ENCODE data around the gene PRR29. TPM values are rescaled to one million over a fixed set of nuclear protein-coding genes. Genes with fewer than 3 reads are reported as not detected.

The PRR29 gene
- total and polyA plus RNA-seq, 2 donors (not counting 1 experiment from before 2014, with no cell fraction given) = 0.03 TPM; not detected in 1

DNA sequence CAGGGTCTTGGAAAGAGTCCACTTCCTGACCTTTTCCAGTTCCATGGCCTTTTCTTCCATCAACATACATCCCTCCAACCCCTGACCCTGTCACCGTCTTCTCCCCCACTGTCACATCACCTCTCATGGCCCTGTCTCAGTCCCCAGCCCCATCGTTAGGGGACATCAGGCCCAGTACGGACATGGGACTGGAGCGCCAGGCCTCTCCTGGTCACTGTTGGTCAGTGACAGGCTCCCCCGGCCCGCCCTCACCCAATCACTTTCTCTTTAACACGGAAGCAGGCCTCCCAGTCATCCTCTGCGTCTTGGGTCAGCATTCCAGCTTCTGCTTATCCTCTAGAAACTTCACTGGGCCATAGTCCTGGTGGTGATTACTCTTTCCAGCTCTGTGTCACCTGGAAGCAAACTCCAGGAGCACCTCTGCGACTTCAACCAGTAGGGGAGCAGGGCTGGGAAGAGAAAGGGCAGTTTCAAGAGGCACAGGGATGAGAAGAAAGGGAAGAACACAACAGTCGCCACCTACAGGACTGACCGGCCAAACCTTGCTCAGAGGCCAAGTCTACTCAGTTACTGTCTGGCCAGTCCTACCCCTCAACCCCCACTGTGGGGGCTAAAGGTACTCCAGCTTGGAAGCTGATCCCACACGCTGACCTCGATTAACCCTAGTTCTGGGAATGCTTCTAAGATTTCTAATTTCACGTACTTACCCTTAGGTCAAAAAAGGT, 38.2 kb downstream of the PRR29 start:
- H3K27me3 ChIP-seq (replicated peaks in 1 of 4; ENCODE audit: control extremely low read depth in 1 of 4, control insufficient read depth in 3 of 4, insufficient read depth in 4 of 4, low read length in 3 of 4) = no peaks in the 10 kb centered on the region
- H3K79me2 ChIP-seq (ENCODE audit: control insufficient read depth, insufficient read depth, low read length) = no peaks in the 10 kb centered on the region
- no peaks in the 10 kb centered on the region for H3K36me3 ChIP-seq (replicated peaks in 1 of 2; ENCODE audit: control extremely low read depth in 1 of 2, control insufficient read depth in 1 of 2, extremely low read depth in 1 of 2, insufficient read depth in 2 of 2, low read length in 1 of 2)
- no peak overlapping the region for H3K27ac ChIP-seq (ENCODE audit: low read length in 2 of 2)
- TF ChIP-seq, protein P1, sequence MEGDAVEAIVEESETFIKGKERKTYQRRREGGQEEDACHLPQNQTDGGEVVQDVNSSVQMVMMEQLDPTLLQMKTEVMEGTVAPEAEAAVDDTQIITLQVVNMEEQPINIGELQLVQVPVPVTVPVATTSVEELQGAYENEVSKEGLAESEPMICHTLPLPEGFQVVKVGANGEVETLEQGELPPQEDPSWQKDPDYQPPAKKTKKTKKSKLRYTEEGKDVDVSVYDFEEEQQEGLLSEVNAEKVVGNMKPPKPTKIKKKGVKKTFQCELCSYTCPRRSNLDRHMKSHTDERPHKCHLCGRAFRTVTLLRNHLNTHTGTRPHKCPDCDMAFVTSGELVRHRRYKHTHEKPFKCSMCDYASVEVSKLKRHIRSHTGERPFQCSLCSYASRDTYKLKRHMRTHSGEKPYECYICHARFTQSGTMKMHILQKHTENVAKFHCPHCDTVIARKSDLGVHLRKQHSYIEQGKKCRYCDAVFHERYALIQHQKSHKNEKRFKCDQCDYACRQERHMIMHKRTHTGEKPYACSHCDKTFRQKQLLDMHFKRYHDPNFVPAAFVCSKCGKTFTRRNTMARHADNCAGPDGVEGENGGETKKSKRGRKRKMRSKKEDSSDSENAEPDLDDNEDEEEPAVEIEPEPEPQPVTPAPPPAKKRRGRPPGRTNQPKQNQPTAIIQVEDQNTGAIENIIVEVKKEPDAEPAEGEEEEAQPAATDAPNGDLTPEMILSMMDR (IDR thresholded peaks at IDR 0.05) = no peak
- no peak for TF ChIP-seq EZH2 (IDR thresholded peaks at IDR 0.05; ENCODE audit: borderline replicate concordance, insufficient read depth, low read depth, low read length, poor library complexity, severe bottlenecking)
- 91% methylated on average over 9 of the region's 14 CpGs for WGBS (ENCODE audit: insufficient coverage)
- intact Hi-C loops (cut with micrococcal nuclease) = no loop called here
- no peaks in the 10 kb centered on the region for H3K27me3 Mint-ChIP-seq
- H3K9me3 ChIP-seq (ENCODE audit: control extremely low read depth in 1 of 3, control insufficient read depth in 2 of 3, insufficient read depth in 1 of 3, low read length in 2 of 3) = no peaks in the 10 kb centered on the region
- H3K9ac ChIP-seq (ENCODE audit: low read length) = no peak overlapping the region
- DNase-seq = no peak
- H3K27ac Mint-ChIP-seq = no peak overlapping the region
- no peaks in the 10 kb centered on the region for H3K9me3 Mint-ChIP-seq (ENCODE audit: insufficient read depth)
- H4K20me1 ChIP-seq (ENCODE audit: control insufficient read depth, insufficient read depth, low read length, poor library complexity, severe bottlenecking) = no peaks in the 10 kb centered on the region
- H3K4me3 Mint-ChIP-seq = no peak overlapping the region
- H3K4me3 ChIP-seq (ENCODE audit: control extremely low read depth in 1 of 5, extremely low read depth in 1 of 5, insufficient read depth in 1 of 5, low read depth in 2 of 5, low read length in 4 of 5) = no peak overlapping the region
- no peaks in the 10 kb centered on the region for H3K4me1 Mint-ChIP-seq
- CTCF ChIA-PET = interaction anchor here (1.4 to 2.0 kb wide), 2 partner anchors 8 to 98 kb away, joined by 6 to 11 read pairs; no protein-coding TSS in a partner anchor
- H3K4me1 ChIP-seq (ENCODE audit: control insufficient read depth in 2 of 2, insufficient read depth in 2 of 2, low read length in 2 of 2) = no peaks in the 10 kb centered on the region
- H3K4me2 ChIP-seq (replicated peaks; ENCODE audit: low read depth, low read length, poor library complexity, severe bottlenecking) = no peak overlapping the region
- H2AFZ ChIP-seq (ENCODE audit: insufficient read depth, low read depth, low read length, poor library complexity, severe bottlenecking) = no peak overlapping the region
- POLR2A ChIA-PET = no interaction called here
- no peak for ATAC-seq (ENCODE audit: low read depth)

DNA sequence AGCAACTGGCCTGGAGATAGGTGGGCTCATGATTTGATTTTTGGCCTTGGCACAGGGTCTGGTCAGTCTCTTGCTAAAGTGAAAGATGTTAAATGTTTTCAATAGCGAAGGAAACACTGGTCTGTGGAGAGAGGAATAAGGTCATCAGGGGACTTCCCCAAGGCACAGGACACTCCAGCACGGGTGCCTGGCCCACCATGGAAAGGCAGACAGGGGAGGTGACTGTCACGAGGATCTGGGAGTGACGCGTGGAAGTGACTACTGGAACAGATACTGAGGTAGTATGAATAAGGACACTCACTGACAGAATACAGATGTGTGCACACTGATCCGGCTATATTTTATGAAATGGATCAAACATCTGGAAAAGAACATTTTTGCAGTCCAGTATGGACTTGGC, 39.0 kb downstream of the PRR29 start:
- no peaks in the 10 kb centered on the region for H3K9me3 Mint-ChIP-seq (ENCODE audit: insufficient read depth)
- POLR2A ChIA-PET = no interaction called here
- no peak for ATAC-seq (ENCODE audit: low read depth)

More for the DNA sequence above, 39.0 kb downstream of the PRR29 start:
- Histone ChIP-seq H3K27me3 (replicated peaks in 1 of 4; ENCODE audit: control extremely low read depth in 1 of 4, control insufficient read depth in 3 of 4, insufficient read depth in 4 of 4, low read length in 3 of 4) (no peaks in the 10 kb centered on the region), H3K27ac (ENCODE audit: low read length in 2 of 2) (no peak overlapping the region), H2AFZ (ENCODE audit: insufficient read depth, low read depth, low read length, poor library complexity, severe bottlenecking) (no peak overlapping the region), H3K36me3 (replicated peaks in 1 of 2; ENCODE audit: control extremely low read depth in 1 of 2, control insufficient read depth in 1 of 2, extremely low read depth in 1 of 2, insufficient read depth in 2 of 2, low read length in 1 of 2) (no peaks in the 10 kb centered on the region), H3K79me2 (ENCODE audit: control insufficient read depth, insufficient read depth, low read length) (no peaks in the 10 kb centered on the region), H3K4me3 (ENCODE audit: control extremely low read depth in 1 of 5, extremely low read depth in 1 of 5, insufficient read depth in 1 of 5, low read depth in 2 of 5, low read length in 4 of 5) (no peak overlapping the region), H4K20me1 (ENCODE audit: control insufficient read depth, insufficient read depth, low read length, poor library complexity, severe bottlenecking) (no peaks in the 10 kb centered on the region), H3K9ac (ENCODE audit: low read length) (no peak overlapping the region), H3K9me3 (ENCODE audit: control extremely low read depth in 1 of 3, control insufficient read depth in 2 of 3, insufficient read depth in 1 of 3, low read length in 2 of 3) (no peaks in the 10 kb centered on the region), H3K4me1 (ENCODE audit: control insufficient read depth in 2 of 2, insufficient read depth in 2 of 2, low read length in 2 of 2) (no peaks in the 10 kb centered on the region), H3K4me2 (replicated peaks; ENCODE audit: low read depth, low read length, poor library complexity, severe bottlenecking) (no peak overlapping the region)
- 88% methylated on average over 6 of the region's 6 CpGs for WGBS (ENCODE audit: insufficient coverage)
- CTCF ChIA-PET = interaction anchor here (2.0 kb wide), 1 partner anchor 9 kb away, joined by 11 read pairs; no protein-coding TSS in a partner anchor
- intact Hi-C loops (cut with micrococcal nuclease) = no loop called here
- Mint-ChIP-seq H3K27ac (no peak overlapping the region), H3K27me3 (no peaks in the 10 kb centered on the region), H3K4me3 (no peak overlapping the region), H3K4me1 (no peaks in the 10 kb centered on the region)
- DNase-seq = no peak
- TF ChIP-seq, protein P1 (IDR thresholded peaks at IDR 0.05) = no peak
- no peak for TF ChIP-seq EZH2 (IDR thresholded peaks at IDR 0.05; ENCODE audit: borderline replicate concordance, insufficient read depth, low read depth, low read length, poor library complexity, severe bottlenecking)
